ENCODE measurements around the gene APOLD1.
"Not testable (repeated sequence)": the region's sequence is repeated elsewhere in the genome, so short reads cannot be mapped to it uniquely, and the experiment has no call there.

The APOLD1 gene

DNA sequence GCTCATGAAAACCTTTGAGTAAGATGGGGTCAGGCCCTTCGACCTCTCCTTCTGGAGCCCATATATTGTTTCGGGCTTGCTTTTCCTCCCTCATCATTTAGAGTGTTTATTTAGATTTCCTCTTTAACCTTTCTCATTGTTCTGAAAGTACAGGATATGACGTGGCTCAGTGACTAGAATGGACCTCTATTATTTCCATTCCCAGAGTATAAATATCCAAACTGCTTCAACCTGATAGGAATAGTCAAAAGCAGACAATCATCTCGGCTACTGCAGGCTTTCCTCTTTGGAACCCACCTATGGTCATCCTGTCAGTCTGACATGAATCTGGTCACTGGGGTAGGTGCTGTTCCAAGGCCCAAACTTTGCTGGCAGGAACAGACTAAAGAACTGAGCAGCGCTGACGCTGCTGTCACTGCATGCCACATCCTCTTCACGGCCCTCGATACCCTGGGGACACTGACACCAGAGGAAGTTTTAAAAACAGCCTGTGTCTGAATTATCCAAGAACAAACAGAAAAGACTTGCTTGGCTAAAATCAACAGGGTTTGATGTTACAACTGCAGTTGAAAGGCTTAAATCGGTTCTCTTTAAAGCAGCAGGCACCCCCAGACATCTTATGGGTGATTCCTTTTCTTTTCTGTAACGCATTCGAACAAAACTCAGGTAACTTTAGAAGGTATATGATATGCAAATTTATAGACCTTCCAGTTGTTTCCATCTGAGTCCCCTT, 22.7 kb downstream of the APOLD1 start:
- FAIRE-seq: no peak

GRCh38 chr12:12810553-12811021, 25.1 kb downstream of the APOLD1 start:
- FAIRE-seq (no peak), DNase-seq (ENCODE audit: insufficient read length, low spot score) (no peak)
- TF ChIP-seq POLR2A (IDR thresholded peaks at IDR 0.05; ENCODE audit: low read depth, low read length): no peak

More for the DNA sequence above, 22.7 kb downstream of the APOLD1 start:
- DNase-seq (ENCODE audit: insufficient read length, low spot score): no peak
- TF ChIP-seq POLR2A (IDR thresholded peaks at IDR 0.05; ENCODE audit: low read depth, low read length): no peak

DNA sequence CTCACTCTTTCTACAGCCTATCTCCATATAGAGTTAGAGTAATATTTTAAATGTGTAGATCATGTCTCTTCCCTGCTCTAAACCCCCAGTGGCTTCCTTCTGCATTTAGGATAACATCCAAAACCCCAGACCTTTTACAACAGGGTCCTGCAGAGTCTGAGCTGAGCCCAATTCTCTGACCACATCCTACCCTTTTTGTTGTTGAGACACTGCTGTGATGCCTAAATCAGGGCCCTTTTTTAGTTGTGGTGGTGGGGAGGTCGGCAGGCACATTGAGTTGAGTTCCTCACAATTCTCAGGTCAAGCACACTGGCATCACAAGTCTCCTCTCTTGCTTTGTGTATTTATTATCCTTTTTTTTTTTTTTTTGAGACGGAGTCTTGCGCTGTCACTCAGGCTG, 25.9 kb downstream of the APOLD1 start:
- no peak for FAIRE-seq
- no peak for DNase-seq (ENCODE audit: insufficient read length, low spot score)
- TF ChIP-seq POLR2A (IDR thresholded peaks at IDR 0.05; ENCODE audit: low read depth, low read length): no peak

GRCh38 chr12:12812174-12812573, 26.7 kb downstream of the APOLD1 start:
- no peak for DNase-seq (ENCODE audit: insufficient read length, low spot score)

GRCh38 chr12:12812618-12813119, 27.2 kb downstream of the APOLD1 start:
- no peak for TF ChIP-seq POLR2A (IDR thresholded peaks at IDR 0.05; ENCODE audit: low read depth, low read length)
- FAIRE-seq (no peak), DNase-seq (ENCODE audit: insufficient read length, low spot score) (no peak)

More at GRCh38 chr12:12812174-12812573, 26.7 kb downstream of the APOLD1 start:
- TF ChIP-seq POLR2A (IDR thresholded peaks at IDR 0.05; ENCODE audit: low read depth, low read length): no peak
- no peak for FAIRE-seq

DNA sequence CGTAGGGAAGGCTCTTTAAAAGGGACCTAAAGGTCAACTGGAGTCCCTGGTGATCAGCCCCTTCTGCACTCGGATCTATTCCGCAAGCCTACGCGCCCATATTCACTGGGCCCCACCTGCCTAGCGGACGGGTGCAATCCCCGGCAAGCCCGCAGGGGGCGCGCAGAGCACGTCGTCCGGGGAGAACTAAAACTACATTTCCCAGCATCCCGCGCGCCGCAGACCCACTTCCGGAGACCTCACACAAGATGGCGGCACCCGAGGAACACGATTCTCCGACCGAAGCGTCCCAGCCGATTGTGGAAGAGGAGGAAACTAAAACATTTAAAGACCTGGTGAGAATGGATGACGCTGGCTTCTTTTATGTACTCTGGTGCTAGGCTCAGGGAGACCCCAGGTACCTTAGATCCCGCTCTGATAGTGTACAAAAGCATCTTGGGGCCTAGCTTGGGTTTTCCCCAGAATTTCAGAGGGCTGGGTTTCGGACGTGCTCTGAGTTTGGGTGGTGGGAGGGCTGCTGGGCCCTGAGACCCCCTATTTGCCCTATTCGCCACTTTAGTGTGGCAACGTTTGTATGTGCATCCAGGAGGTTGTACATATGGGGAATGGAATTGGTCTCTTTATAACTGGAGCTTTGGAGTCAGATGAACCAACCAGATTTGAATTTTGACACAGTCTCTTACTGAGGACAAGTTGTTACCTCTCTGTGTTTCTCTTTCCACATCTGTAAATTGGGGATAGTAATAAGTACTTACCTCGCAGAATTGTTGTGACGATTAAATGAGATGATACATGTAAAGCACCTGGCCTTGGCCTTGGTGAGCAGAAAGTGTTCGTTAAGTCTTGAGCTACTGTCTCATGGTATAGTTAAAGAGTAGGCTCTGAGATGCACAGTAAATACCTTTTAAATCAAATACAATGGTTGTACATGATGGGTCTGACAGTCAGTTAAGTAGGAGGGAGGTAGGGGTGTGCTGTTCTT, 28.0 kb downstream of the APOLD1 start, which contains the start of gene DDX47:
Gene DDX47, plus strand, starts transcription at position 227 of the 982 bp plus-strand sequence. Its CDS starts 22 bp downstream, at position 249.
- TF ChIP-seq POLR2A (IDR thresholded peaks at IDR 0.05; ENCODE audit: low read depth, low read length): peak; percentile 40; the same call in 1 of the 2 replicates
- DNase-seq (ENCODE audit: insufficient read length, low spot score) (peak; percentile 54), FAIRE-seq (peak; percentile 55)

DNA sequence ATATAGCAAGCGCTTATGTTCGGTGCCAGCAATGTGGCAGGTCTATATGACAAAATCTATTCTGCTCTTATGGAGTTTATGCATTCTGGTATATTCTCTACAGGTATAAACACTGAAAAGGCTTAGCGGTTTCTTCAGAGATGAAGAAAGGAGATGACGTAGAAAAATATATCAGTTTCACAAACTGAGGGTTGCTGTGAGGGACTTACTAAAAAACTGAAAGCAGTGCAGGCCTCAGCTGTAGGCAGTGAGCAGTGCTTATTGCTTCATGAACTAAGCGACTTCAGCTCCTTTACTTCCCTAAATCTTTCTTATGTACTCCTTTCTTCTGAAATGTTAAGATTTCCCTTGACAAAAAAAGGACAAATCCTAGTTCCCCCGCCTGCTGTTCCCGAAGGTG, 32.2 kb downstream of the APOLD1 start:
- DNase-seq (ENCODE audit: insufficient read length, low spot score): no peak
- TF ChIP-seq POLR2A (IDR thresholded peaks at IDR 0.05; ENCODE audit: low read depth, low read length): no peak
- no peak for FAIRE-seq

DNA sequence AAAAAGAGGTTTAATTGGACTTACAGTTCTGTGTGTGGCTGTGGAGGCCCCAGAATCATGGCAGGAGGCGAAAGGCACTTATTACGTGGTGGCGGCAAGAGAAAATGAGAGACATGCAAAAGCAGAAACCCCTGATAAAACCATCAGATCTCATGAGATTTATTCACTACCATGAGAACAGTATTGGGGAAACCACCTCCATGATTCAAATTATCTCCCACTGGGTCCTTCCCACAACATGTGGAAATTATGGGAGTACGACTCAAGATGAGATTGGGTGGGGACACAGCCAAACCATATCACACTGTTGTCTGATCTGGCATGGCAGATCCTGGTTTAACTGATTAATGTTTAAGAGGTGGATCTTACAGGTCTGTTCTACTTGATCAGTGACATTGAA, 33.2 kb downstream of the APOLD1 start:
- peak; percentile 43 for FAIRE-seq
- TF ChIP-seq POLR2A (IDR thresholded peaks at IDR 0.05; ENCODE audit: low read depth, low read length): no peak
- DNase-seq (ENCODE audit: insufficient read length, low spot score): no peak

DNA sequence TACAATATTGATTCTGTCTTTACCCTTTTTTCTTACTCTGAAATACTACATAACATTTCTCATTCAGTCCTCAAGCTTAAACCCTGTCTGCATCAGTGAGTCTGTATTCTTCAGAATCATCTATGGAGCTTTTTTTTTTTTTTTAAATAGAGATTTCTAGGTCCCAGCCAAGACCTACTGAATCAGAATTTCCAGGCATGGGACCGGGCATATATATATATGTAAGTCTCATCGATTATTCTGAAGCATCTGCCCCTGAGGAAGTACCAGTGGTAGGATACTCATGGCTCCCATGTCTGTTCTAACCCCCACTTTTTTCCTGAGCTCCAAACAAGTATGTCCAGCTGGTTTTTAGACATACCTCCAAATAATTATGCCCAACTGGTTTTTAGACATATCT, 33.8 kb downstream of the APOLD1 start:
- no peak for TF ChIP-seq POLR2A (IDR thresholded peaks at IDR 0.05; ENCODE audit: low read depth, low read length)
- DNase-seq (ENCODE audit: insufficient read length, low spot score) (no peak), FAIRE-seq (no peak)

DNA sequence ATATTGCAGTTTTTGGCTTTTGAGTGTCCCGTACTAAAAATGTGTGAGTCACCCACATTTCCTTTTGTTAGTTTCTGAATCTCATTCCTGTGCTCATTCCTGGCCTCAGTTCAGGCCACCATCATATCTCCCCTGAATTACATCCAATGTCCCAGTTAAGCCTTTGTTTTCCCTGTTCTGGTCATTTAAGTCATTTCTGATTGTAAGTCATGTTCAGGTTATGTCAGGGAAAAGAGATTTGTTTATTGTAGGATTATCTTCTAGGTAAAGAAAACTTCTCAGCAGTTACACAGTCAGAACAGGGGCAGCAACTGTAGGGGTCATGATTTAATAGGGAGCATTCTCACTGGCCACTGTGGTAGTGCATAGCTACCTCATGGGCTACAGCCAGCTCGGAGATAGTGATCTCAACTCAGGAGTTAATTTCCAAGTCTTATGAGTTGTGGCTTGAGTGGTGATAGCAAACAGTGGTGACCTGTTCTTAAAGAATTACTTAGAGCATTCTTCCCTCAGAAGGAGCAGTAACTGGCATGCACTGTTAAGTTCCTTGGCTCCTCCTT, 34.4 kb downstream of the APOLD1 start:
- DNase-seq (ENCODE audit: insufficient read length, low spot score) (peak; percentile 56), FAIRE-seq (peak; percentile 97)
- no peak for TF ChIP-seq POLR2A (IDR thresholded peaks at IDR 0.05; ENCODE audit: low read depth, low read length)

DNA sequence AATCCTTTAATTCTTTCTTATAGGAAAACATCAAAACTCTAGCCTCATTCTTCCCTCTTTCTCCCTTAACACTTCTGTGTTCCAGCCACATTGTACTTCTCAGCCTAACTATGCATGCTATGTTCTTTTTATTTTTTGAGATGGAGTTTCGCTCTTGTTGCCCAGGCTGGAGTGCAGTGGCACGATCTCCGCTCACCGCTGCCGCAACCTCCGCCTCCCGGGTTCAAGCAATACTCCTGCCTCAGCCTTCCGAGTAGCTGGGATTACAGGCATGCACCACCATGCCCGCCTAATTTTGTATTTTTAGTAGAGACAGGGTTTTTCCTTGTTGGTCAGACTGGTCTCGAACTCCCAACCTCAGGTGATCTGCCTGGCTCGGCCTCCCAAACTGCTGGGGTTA, 34.9 kb downstream of the APOLD1 start:
- DNase-seq (ENCODE audit: insufficient read length, low spot score); FAIRE-seq: not testable (repeated sequence)

DNA sequence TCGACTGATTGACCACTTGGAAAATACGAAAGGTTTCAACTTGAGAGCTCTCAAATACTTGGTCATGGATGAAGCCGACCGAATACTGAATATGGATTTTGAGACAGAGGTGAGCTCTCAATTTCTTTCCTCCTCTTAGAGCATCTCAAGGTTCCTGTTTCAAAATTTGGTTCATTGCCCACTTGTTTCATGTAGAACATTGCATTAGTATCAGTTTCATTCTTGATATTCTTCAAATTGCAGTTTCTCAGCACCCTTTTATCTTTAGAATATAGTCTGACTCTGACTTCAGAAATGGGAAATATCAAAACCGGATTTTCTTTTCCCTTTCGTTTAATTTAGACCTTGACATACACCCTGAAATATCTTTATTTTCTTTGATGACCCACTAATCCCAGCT, 36.5 kb downstream of the APOLD1 start:
- TF ChIP-seq POLR2A (IDR thresholded peaks at IDR 0.05; ENCODE audit: low read depth, low read length): no peak
- FAIRE-seq: no peak
- no peak for DNase-seq (ENCODE audit: insufficient read length, low spot score)

GRCh38 chr12:12822886-12823285, 37.4 kb downstream of the APOLD1 start:
- FAIRE-seq: no peak
- no peak for DNase-seq (ENCODE audit: insufficient read length, low spot score)
- TF ChIP-seq POLR2A (IDR thresholded peaks at IDR 0.05; ENCODE audit: low read depth, low read length): no peak

GRCh38 chr12:12823300-12823699, 37.8 kb downstream of the APOLD1 start:
- no peak for TF ChIP-seq POLR2A (IDR thresholded peaks at IDR 0.05; ENCODE audit: low read depth, low read length)
- DNase-seq (ENCODE audit: insufficient read length, low spot score) (no peak), FAIRE-seq (peak; percentile 91)

Data from H54 (cell line).